ENCODE measurements around the gene C22orf31.

Gene C22orf31

GRCh38 chr22:29018293-29019189 is 43.1 kb downstream of the C22orf31 start:
- TF ChIP-seq CTCF (IDR thresholded peaks at IDR 0.05; ENCODE audit: low read depth, low read length), result no peak
- DNase-seq (ENCODE audit: low read depth in 2 of 2), result no peak
- no peak overlapping the region for H3K4me3 ChIP-seq (replicated peaks in 1 of 2; ENCODE audit: low read depth in 2 of 2, low read length in 2 of 2)

- no peak overlapping the region for H3K4me3 ChIP-seq (replicated peaks in 1 of 2; ENCODE audit: low read depth in 2 of 2, low read length in 2 of 2)
- no peak for TF ChIP-seq CTCF (IDR thresholded peaks at IDR 0.05; ENCODE audit: low read depth, low read length)
Observed at GRCh38 chr22:29016067-29016938, 45.3 kb downstream of the C22orf31 start.

GRCh38 chr22:29014773-29015172 is 46.9 kb downstream of the C22orf31 start:
- DNase-seq (ENCODE audit: low read depth in 2 of 2), result no peak
- no peak for TF ChIP-seq CTCF (IDR thresholded peaks at IDR 0.05; ENCODE audit: low read depth, low read length)
- no peak overlapping the region for H3K4me3 ChIP-seq (replicated peaks in 1 of 2; ENCODE audit: low read depth in 2 of 2, low read length in 2 of 2)

More at GRCh38 chr22:29016067-29016938, 45.3 kb downstream of the C22orf31 start:
- DNase-seq (ENCODE audit: low read depth in 2 of 2), result no peak

GRCh38 chr22:29014293-29014692 is 47.3 kb downstream of the C22orf31 start:
- TF ChIP-seq CTCF (IDR thresholded peaks at IDR 0.05; ENCODE audit: low read depth, low read length), result no peak
- DNase-seq (ENCODE audit: low read depth in 2 of 2), result no peak
- no peak overlapping the region for H3K4me3 ChIP-seq (replicated peaks in 1 of 2; ENCODE audit: low read depth in 2 of 2, low read length in 2 of 2)

- H3K4me3 ChIP-seq (replicated peaks in 1 of 2; ENCODE audit: low read depth in 2 of 2, low read length in 2 of 2), result no peak overlapping the region
- no peak for TF ChIP-seq CTCF (IDR thresholded peaks at IDR 0.05; ENCODE audit: low read depth, low read length)
- no peak for DNase-seq (ENCODE audit: low read depth in 2 of 2)
Observed at GRCh38 chr22:29012952-29013351, 48.7 kb downstream of the C22orf31 start.

GRCh38 chr22:29012101-29012433 is 49.6 kb downstream of the C22orf31 start:
- no peak for DNase-seq (ENCODE audit: low read depth in 2 of 2)
- no peak for TF ChIP-seq CTCF (IDR thresholded peaks at IDR 0.05; ENCODE audit: low read depth, low read length)
- H3K4me3 ChIP-seq (replicated peaks in 1 of 2; ENCODE audit: low read depth in 2 of 2, low read length in 2 of 2), result no peak overlapping the region

All from cardiac fibroblast (primary cell).